Measurements from ENCODE around the gene SRPX2.

GRCh38 chrX:100720301-100720700 lies 76.3 kb downstream of the SRPX2 start:
- TF ChIP-seq CTCF (IDR thresholded peaks at IDR 0.05) (no peak), POLR2A (IDR thresholded peaks at IDR 0.05) (no peak)

All from right lobe of liver (tissue), 4 donors.